ENCODE data around the gene ADAM15.
A peak's percentile ranks its signal among the peaks of the same experiment; 100 is the strongest.

ADAM15 gene

DNA sequence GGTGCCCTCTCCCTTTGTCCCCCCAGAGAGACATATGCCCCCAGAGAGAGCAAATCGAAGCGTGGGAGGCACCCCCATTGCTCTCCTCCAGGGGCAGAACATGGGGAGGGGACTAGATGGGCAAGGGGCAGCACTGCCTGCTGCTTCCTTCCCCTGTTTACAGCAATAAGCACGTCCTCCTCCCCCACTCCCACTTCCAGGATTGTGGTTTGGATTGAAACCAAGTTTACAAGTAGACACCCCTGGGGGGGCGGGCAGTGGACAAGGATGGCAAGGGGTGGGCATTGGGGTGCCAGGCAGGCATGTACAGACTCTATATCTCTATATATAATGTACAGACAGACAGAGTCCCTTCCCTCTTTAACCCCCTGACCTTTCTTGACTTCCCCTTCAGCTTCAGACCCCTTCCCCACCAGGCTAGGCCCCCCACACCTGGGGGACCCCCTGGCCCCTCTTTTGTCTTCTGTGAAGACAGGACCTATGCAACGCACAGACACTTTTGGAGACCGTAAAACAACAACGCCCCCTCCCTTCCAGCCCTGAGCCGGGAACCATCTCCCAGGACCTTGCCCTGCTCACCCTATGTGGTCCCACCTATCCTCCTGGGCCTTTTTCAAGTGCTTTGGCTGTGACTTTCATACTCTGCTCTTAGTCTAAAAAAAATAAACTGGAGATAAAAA, 35.9 kb downstream of the ADAM15 start:
- DNase-seq = no peak

DNA sequence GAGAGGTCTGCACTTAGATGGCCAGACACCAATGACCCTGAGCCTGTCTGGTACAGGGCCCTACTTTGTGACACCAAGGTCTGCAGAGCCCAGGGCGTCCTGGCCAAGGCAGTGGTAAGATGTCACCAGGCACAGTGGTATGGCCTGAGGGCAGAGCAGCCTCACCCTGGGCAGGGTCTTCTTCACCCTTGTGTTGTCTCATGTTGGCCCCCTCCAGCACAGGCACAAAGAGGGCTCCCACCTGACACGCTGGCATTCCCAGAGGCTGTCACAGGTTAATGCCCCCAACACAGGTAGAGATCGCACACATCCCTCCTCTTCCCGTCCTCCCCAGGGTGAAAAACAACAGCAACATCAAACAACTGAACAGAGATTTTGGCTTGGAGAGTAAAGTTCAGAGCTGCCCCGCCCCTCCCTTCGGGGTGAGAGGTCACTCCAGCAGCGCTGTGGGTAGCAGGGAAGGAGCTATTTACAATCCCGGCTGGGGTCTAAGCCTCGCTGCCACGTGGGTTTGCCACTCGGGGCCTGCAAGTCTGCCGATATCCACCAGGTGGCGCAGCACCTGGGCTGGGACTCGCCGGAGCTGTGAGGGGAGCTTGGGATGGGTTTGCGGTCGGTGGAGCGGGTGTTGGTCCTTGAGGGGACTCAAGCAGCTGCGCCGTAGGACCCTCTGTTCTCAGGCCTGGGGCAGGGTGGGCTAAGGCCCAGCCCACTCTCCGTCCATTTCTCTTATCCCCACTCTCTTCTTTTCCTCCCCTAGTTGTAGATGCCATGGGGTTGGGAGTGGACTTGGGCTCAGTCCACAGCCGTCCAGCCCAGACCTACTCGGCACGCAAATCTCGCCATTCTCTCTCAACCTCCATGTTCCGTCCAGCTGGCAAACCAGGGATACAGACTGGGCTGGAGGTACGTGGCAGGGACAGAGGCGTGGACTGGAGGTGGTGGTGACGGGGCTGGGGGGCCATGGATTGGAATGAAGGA, 40.2 kb downstream of the ADAM15 start:
- peak; percentile 81 for DNase-seq

DNA sequence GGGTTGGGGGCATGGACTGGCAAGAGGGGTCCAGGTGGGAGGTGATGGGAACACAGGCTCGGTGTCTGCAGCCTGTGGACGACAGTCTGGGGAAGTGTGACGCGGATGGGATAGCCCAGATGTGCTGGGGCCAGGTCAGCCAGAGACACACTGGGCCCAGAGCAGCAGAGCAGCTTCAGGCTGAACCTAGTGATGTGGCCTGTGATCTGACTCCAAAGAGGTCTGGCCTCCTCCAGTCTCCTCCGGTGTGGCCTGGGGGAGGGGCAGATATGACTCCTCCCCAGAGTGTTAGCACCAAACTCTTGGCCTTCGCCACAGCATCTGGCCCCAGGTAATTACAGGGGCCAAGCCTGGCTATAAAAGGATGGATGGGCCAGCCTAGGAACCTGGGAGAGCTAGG, 41.0 kb downstream of the ADAM15 start:
- DNase-seq = no peak

DNA sequence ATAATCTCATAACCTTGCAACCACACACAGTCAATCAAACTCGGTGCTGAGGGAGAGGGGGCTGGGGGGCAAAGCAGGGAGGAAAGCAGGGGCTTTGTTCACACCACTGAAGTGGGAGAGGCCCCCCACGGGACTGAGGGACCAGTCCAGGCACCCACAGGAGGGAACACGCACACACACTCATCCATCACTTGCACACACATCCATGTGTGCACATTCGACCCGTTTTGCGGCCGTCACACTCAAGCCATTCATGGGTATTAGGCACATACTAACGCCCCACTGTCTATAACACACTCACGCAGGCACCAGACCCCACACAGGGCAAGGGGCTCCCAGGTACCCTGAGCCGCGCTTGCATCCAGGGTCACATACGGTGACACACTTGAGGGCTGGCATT, 41.5 kb downstream of the ADAM15 start:
- no peak for DNase-seq

DNA sequence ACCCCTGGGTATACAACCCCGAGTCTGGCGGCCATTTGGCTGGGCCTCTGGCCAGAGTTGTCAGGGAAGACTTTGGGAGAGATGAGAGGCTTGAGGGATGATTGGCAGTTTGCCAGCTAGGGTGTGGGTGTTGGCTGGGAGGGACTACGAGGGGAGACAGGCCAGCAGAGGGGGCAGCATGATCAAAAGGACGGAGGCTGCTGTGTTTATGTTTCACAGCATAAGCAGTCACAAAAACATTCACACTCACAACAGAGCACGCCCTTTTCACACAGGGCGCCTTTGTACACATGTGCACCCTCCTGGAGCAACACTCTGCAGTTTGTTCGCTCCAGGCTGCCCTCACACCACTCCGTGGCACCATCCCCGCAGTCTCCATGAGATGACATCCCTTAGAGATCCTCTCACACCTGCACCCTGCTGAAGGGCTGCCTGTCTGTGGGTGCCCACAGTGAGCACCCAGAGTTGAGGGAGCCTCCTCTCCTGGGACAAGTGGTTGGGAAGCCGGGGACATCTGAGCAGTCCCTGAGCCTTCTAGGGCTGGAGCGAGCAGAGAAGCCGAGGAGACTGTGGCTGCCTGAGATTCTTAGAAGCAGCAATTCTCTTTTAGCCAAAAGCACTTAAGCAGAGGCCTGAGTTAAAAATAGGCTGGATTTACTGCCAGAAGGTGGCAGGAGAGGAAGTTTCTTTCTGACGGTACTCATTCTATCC, 43.0 kb downstream of the ADAM15 start:
- no peak for DNase-seq

DNA sequence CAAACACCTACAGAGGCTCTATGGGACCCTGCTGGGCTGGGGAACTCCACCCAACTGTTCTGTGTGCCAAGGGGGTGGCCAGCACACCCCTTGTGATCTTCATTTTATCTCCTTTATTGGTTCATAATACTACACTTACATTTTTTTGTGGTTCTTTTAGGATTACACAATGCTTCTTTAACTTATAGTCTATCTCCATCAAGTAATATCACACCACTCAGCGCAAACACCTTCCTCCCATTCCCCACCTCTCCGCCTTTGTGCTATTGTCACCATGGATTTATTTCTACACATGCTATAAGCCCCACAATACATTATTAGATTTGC, 43.5 kb downstream of the ADAM15 start:
- no peak for DNase-seq

DNA sequence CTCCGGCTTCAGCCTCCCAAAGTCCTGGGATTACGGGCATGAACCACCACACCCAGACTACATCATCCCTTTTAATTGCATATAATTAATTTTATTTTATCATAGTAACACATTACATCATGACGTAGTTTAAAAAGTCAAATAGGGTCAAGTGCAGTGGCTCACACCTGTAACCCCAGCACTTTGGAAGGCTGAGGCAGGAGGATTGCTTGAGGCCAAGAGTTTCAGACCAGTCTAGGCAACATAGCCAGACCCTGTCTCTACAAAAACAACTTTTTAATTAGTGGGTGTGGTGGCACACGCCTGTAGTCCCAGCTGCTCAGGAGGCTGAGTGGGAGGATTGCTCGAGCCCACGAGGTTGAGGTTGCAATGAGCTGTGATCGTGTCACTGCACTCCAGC, 48.2 kb downstream of the ADAM15 start:
- no peak for DNase-seq

DNA sequence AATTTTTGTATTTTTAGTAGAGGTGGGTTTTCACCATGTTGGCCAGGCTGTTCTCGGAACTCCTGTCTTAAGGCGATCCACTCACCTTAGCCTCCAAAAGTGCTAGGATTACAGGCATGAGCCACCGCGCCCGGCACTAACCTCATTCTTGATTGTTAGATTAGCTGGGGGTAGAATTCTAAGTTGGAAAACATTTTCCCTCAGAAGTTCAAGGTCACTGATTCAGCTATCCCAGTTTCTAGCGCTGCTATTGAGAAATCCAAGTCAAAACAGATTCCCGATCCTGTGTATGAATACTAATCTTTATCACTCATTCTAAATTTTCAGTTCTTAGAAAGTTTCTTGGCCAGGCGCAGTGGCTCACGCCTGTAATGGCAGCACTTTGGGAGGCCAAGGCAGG, 52.2 kb downstream of the ADAM15 start:
- no peak for DNase-seq

DNA sequence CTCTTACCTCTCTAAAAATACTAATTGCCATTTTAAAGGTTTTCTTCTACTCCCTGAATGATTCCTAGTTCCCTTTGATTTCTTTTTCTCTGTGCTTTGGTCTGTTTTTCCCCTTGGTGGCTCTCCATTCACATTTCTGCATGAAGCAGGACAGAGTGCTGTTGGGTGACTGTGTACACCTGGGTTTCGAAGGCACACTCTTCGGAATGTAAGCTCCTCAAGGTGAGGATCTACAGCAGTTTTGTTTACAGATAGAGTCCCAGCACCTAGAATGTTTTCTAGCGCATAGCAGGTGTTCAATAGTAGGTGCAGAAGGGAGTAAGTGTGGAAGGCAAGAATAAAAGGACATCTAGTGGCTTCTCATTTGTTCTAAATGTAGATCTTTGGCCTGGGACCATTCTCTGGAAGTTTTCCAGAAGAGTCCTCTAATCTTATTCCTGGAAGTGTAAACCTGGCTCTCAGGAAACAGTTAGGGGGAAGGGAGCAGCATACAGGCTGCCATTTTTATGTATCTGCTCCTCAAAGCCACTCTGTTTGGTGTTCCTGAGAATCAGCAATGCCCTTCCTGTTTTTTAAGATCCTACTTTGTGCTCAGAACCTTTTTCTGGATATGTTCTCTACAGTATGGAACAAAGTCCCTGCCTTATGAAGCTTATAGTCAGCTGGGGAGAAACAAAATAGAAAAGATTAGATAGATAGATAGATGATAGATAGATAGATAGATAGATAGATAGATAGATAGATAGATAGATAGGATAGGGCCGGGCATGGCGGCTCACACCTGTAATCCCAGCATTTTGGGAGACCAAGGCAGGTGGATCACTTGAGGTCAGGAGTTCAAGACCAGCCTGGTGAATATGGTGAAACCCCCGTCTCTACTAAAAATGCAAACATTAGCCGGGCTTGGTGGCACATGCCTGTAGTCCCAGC, 53.8 kb downstream of the ADAM15 start:
- DNase-seq = no peak

DNA sequence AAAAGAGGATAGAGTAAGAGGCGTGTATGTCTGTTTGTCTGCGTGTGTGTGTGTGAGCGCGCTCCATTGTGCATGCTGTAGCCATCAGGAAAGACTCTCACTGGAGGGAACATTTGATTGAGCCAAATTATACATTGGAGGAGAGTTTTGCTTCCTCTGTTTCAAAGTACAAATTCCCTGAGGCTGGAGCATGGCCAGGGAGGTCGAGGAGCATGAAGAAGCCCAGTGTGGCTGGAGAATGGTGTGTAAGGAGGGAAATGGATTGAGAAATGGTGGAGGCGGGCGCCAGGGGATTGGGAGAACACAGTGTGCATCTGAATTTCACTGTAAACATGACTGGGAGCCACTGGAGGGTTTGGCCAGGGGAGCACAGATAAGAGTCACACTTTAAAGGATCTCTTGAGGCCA, 54.5 kb downstream of the ADAM15 start:
- no peak for DNase-seq

DNA sequence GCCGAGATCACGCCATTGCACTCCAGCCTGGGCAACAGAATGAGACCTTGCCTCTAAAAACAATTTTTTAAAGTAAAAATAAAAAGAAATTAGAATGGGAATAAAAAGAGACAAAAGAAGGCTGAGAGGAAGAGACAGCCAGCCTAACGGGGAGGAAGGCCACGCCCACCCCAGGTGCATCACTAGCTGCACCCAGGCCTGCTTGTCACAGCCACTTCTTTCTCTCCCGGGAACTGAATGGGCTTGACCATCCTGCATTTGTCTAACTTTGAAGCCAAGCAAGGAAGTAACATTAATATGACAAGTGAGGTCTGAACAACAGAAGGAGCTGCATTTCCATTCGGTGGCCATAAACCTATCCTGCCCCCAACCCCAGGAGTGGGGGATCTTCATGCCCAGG, 55.7 kb downstream of the ADAM15 start:
- DNase-seq = no peak

DNA sequence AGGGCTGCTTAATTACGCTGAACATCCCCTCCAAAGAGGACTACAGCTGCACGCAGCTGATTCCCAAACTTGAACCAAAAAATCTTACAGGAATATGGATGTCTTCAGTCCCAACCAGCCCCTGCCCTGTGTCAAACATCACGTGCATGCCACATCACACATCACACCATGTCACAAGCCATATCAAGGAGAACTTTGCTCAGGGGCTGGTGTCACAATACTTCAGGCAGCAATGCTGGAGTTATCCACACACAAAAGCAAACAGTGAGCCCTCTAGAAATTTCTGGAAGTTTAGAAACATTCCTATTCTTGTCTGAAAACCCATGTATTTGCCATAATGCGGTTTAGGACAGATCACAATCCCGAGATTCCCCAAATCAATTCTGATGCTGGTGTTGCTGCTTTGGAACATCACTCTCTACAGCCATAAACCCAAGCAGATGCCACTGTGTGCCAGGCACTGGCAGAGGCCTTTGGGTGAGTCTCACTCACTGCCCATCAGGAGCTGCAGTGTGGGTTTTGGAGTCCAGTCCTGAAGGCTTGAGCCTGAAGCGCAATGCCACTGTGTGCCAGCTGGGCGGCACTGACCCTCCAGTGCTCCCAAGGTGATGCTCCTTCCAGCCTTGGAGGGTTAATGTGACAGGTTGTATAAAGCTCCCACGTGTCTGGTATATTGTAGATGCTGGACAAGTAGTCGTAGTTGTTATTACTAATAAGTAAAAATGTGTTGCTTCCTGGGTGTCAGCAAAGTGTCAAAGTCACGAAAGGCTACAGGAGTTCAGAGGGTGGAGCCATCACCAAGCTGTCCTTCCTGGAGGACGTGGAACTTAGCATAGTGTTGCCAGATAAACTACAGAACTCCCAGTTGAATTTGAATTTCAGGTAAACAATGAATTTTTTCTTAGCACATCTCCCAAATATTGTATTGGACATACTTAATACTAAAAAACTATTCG, 56.5 kb downstream of the ADAM15 start:
- DNase-seq = no peak

DNA sequence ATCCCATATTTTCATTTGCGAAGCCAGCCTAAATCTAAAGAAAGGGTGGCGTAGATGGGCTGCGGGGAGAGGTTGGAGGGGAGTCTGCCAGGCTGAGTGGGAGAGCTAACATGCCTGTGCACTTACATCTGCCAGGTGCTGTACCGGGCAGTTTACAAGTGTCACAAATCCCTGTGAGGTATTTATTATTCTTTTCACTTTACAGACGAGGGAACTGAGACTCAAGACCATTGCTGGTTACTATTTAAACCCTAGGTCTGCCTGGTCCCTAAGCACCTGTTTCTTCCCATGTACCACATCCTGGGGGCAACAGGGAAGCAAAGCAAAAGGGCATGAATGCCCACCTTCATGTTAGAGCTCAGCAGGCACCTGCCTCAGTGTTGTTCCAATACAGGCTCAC, 57.2 kb downstream of the ADAM15 start:
- DNase-seq = no peak

DNA sequence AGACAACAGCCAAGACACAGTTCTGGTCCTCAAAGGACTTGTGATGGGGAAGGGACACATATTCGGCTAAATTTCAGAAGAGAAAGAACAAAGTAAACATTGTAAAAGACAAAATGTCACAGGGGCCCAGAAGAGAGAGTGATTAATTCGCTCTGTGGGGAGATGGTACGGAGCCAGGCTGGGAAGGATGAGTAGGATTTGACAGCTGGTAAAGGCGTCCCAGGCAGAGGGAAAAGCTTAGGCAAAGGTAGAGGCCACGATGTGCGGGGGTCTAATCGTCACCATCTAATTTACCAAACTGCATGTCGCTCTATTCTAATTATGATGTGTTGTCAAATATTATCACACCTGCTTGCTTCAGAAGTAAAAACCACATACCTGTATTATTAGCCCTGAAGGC, 59.3 kb downstream of the ADAM15 start:
- no peak for DNase-seq

DNA sequence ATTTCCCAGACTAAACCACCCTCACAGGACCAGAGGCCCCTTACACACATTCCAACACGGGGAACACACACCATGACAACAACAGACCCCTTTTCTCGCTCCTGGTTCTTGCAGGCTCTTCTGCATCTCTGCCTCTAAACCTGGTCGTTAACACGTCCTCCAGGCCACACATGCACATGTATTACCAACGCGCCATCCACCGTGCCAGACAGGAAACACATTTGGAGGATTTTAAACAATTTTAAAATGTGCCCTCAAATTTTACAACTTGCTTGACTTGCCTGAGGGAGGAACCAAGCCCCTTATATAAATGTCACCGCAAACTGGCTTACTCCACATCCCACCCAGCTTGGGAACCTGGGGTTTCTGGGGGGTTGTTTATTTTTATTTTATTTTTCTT, 59.7 kb downstream of the ADAM15 start:
- no peak for DNase-seq

All from stimulated activated CD4-positive, alpha-beta T cell treated with anti-CD3 and anti-CD28 coated beads, Interleukin-12 subunit alpha, Interleukin-12 subunit beta, amount 100 ng/mL, for 4 hours (primary cell).